Body of pancreas (tissue), 4 donors: Measurements from ENCODE around the gene APLF.

Source experiments
- POLR2A ChIP-seq, 3 donors: fragments of 450-650 bp; IDR thresholded peaks; one replicate each; pipeline ENCODE4 v1.6.1; 2016; ENCODE audit warnings: antibody characterized with exemption in 3 of 3, mild to moderate bottlenecking in 2 of 3
- TF ChIP-seq, protein P1 (sequence below), 7 experiments: fragments of 450-650 bp in 4 of 7; fragments of 200-600 bp in 3 of 7; sonication (generic) in 3 of 7; IDR thresholded peaks; one replicate each; pipeline ENCODE4 v1.5.1; 2016 to 2019; ENCODE audit warnings: antibody characterized with exemption in 7 of 7

DNA sequence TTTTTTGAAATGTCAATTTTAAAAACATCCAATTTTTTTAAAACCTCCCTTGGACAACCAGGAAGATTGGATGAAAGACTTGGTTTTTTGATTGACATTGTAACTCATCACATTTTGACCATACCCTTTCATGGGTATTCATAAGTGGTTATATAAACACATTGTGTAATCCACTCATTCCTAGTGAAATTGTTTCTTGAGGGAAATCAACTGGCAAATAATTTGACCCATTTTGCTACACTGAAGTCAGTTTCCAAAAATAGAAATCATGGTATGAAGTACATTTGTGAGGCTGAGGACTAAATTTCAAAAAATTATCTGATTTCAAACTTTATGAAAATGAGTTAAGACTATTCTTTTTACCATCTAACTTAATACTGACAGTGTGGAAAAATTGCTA lies 31.8 kb upstream of the APLF start:
- TF ChIP-seq, protein P1, sequence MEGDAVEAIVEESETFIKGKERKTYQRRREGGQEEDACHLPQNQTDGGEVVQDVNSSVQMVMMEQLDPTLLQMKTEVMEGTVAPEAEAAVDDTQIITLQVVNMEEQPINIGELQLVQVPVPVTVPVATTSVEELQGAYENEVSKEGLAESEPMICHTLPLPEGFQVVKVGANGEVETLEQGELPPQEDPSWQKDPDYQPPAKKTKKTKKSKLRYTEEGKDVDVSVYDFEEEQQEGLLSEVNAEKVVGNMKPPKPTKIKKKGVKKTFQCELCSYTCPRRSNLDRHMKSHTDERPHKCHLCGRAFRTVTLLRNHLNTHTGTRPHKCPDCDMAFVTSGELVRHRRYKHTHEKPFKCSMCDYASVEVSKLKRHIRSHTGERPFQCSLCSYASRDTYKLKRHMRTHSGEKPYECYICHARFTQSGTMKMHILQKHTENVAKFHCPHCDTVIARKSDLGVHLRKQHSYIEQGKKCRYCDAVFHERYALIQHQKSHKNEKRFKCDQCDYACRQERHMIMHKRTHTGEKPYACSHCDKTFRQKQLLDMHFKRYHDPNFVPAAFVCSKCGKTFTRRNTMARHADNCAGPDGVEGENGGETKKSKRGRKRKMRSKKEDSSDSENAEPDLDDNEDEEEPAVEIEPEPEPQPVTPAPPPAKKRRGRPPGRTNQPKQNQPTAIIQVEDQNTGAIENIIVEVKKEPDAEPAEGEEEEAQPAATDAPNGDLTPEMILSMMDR (IDR thresholded peaks at IDR 0.05), result no peak
- TF ChIP-seq POLR2A (IDR thresholded peaks at IDR 0.05), result no peak
